Measurements from ENCODE around the gene SIGMAR1. TPM values are rescaled to one million over a fixed set of nuclear protein-coding genes. Genes with fewer than 3 reads are reported as not detected.

Gene SIGMAR1
- total and polyA plus RNA-seq, 10 donors: 19.4 to 39.7 (median 27.6) TPM

- WGBS, 5 donors: 78 to 97% (median 94%) methylated on average over 7 to 8 of the region's 8 CpGs
- TF ChIP-seq CTCF (IDR thresholded peaks at IDR 0.05 in 8 of 11, conservative IDR thresholded peaks at IDR 0.05 in 3 of 11) (no peak), POLR2AphosphoS5 (IDR thresholded peaks at IDR 0.05) (no peak), POLR2A (IDR thresholded peaks at IDR 0.05) (no peak)
- Histone ChIP-seq H3K27ac (no peak overlapping the region), H3K27me3 (replicated peaks in 1 of 7) (no peaks in the 10 kb centered on the region), H3K4me3 (no peak overlapping the region), H3K4me1 (peaks cover under 1 to 24% (median 10%) of the 10 kb centered on the region in 6 donors), H3K36me3 (peaks cover 0 to 25% (median 4%) of the 10 kb centered on the region in 6 donors), H3K9me3 (no peaks in the 10 kb centered on the region)
- no peak for DNase-seq
- intact Hi-C loops (cut with DNase I; ENCODE audit: low total_unique reads): no loop called here
Observed at GRCh38 chr9:34659592-34660253, 22.1 kb upstream of the SIGMAR1 start.

- 89 to 91% (median 90%) methylated on average over 5 to 14 of the region's 14 CpGs for WGBS, 5 donors
- Histone ChIP-seq H3K4me3 (no peak overlapping the region), H3K9me3 (no peaks in the 10 kb centered on the region), H3K27me3 (replicated peaks in 1 of 7) (no peaks in the 10 kb centered on the region), H3K36me3 (peaks cover 0 to 25% (median 4%) of the 10 kb centered on the region in 6 donors), H3K4me1 (peaks cover under 1 to 24% (median 14%) of the 10 kb centered on the region in 6 donors), H3K27ac (no peak overlapping the region)
- no peak for TF ChIP-seq CTCF (IDR thresholded peaks at IDR 0.05 in 8 of 11, conservative IDR thresholded peaks at IDR 0.05 in 3 of 11)
- peak in 1 of 3 donors; percentile 30 for TF ChIP-seq POLR2AphosphoS5 (IDR thresholded peaks at IDR 0.05)
- no peak for DNase-seq
- intact Hi-C loops (cut with DNase I; ENCODE audit: low total_unique reads): no loop called here
Observed at GRCh38 chr9:34658461-34658860, 20.9 kb upstream of the SIGMAR1 start.

GRCh38 chr9:34656992-34657391 is 19.4 kb upstream of the SIGMAR1 start:
- no peaks in the 10 kb centered on the region for H3K27me3 ChIP-seq (replicated peaks in 1 of 7)
- no peak for DNase-seq
- H3K9me3 ChIP-seq: no peaks in the 10 kb centered on the region
- intact Hi-C loops (cut with DNase I; ENCODE audit: low total_unique reads): no loop called here
- peaks cover 0 to 25% (median 4%) of the 10 kb centered on the region in 6 donors for H3K36me3 ChIP-seq
- 83 to 93% (median 84%) methylated on average over 4 to 5 of the region's 5 CpGs for WGBS, 5 donors
- no peak overlapping the region for H3K27ac ChIP-seq
- H3K4me1 ChIP-seq: peaks cover 15 to 35% (median 27%) of the 10 kb centered on the region in 6 donors
- no peak for TF ChIP-seq CTCF (IDR thresholded peaks at IDR 0.05 in 8 of 11, conservative IDR thresholded peaks at IDR 0.05 in 3 of 11)
- no peak for TF ChIP-seq POLR2AphosphoS5 (IDR thresholded peaks at IDR 0.05)
- TF ChIP-seq POLR2A (IDR thresholded peaks at IDR 0.05): no peak
- H3K4me3 ChIP-seq: no peak overlapping the region

DNA sequence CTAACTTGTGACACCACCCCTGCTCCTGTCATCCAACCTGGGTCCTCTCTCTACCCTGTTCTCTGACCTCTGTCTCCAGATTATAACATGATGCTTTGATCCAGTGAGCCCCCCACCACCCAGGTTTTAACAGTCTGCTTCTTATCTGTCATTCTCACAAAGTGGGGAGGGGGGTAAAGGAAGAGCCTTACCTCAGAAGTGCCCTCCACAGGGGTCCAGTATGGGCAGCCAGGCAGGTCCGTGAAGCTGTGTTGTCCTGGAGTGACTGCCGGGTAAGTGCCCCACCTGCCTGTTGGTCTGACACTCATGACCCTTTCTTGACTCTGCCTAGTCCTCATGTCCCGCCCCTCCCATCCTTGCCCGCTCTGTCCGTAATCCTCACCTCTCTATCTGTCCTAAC is 17.8 kb upstream of the SIGMAR1 start:
- no peaks in the 10 kb centered on the region for H3K27me3 ChIP-seq (replicated peaks in 1 of 7)
- no peak for DNase-seq
- no peaks in the 10 kb centered on the region for H3K9me3 ChIP-seq
- no peak overlapping the region for H3K4me3 ChIP-seq
- 75 to 92% (median 83%) methylated on average over 5 of the region's 5 CpGs for WGBS, 5 donors
- TF ChIP-seq CTCF (IDR thresholded peaks at IDR 0.05 in 8 of 11, conservative IDR thresholded peaks at IDR 0.05 in 3 of 11) (no peak), POLR2AphosphoS5 (IDR thresholded peaks at IDR 0.05) (no peak), POLR2A (IDR thresholded peaks at IDR 0.05) (no peak)
- peak overlapping the region in 2 of 8 donors; percentile 30 to 70 for H3K27ac ChIP-seq
- intact Hi-C loops (cut with DNase I; ENCODE audit: low total_unique reads): no loop called here
- peaks cover 0 to 22% (median 8%) of the 10 kb centered on the region in 6 donors for H3K36me3 ChIP-seq
- H3K4me1 ChIP-seq: peaks cover 15 to 50% (median 32%) of the 10 kb centered on the region in 6 donors

All from spleen (tissue), 11 donors.